GM12878 (cell line): ENCODE data around the gene TMPRSS15.

Experiments used
- NRF1 ChIP-seq: conservative IDR thresholded peaks from 2 replicates; pipeline ENCODE4 v1.6.1; 2011; ENCODE audit warnings: mild to moderate bottlenecking, low read depth, low read length, improper control_type of control experiment
- POLR2AphosphoS5 ChIP-seq: IDR thresholded peaks from 2 replicates; pipeline ENCODE4 v1.6.1; 2011; ENCODE audit warnings: mild to moderate bottlenecking, low read length, inconsistent platforms
- ZNF24 ChIP-seq: fragments of 450-650 bp; IDR thresholded peaks from 2 replicates; pipeline ENCODE4 v1.6.1; 2017; ENCODE audit warnings: antibody characterized with exemption, mild to moderate bottlenecking

DNA sequence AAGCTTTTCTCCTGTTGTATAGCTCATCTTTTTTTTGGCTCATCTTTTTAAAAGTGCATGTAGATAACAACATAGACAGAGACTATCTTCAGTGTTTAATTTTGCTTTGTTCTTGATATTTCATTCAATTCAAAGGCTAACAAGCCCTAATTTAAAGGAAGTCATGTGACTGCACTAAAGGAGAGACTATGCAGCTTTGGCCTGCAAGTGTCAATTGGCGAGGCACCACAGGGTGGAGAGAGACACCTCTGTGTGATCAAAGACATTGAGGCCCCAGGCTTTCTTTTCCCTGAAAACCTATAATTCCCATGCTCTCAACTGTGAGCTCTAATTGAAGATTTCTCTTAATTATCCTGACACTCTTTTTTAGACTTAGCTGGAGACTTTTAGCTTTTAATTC is 105.4 kb downstream of the TMPRSS15 start:
- TF ChIP-seq POLR2AphosphoS5 = no peak
- TF ChIP-seq NRF1 = no peak
- TF ChIP-seq ZNF24 = no peak
